Ishikawa (cell line): ENCODE measurements around the gene PTPN7.

Experiments
- CEBPB ChIP-seq: IDR thresholded peaks from 2 replicates; pipeline ENCODE4 v1.6.1; 2012
- CREB1 ChIP-seq: IDR thresholded peaks from 2 replicates; pipeline ENCODE4 v1.6.1; 2012; ENCODE audit warnings: low read depth
- EGR1 ChIP-seq: IDR thresholded peaks from 2 replicates; pipeline ENCODE4 v1.6.1; 2012
- EP300 ChIP-seq: IDR thresholded peaks from 2 replicates; pipeline ENCODE4 v1.6.1; 2012; ENCODE audit warnings: borderline replicate concordance
- FOXM1 ChIP-seq: IDR thresholded peaks from 2 replicates; pipeline ENCODE4 v1.6.1; 2012; ENCODE audit warnings: low read depth, borderline replicate concordance
- MAX ChIP-seq: IDR thresholded peaks from 2 replicates; pipeline ENCODE4 v1.6.1; 2012
- NFIC ChIP-seq: IDR thresholded peaks from 2 replicates; pipeline ENCODE4 v1.6.1; 2012
- RAD21 ChIP-seq: IDR thresholded peaks from 2 replicates; pipeline ENCODE4 v1.6.1; 2012; ENCODE audit warnings: low read depth
- REST ChIP-seq: IDR thresholded peaks from 2 replicates; pipeline ENCODE4 v1.6.1; 2012; ENCODE audit warnings: low read depth, mild to moderate bottlenecking
- TAF1 ChIP-seq: IDR thresholded peaks from 2 replicates; pipeline ENCODE4 v1.6.1; 2012; ENCODE audit warnings: low read depth, mild to moderate bottlenecking
- TCF12 ChIP-seq: IDR thresholded peaks from 2 replicates; pipeline ENCODE4 v1.6.1; 2012; ENCODE audit warnings: low read depth
- TEAD4 ChIP-seq: IDR thresholded peaks from 2 replicates; pipeline ENCODE4 v1.6.1; 2012
- USF1 ChIP-seq: IDR thresholded peaks from 2 replicates; pipeline ENCODE4 v1.6.1; 2012
- YY1 ChIP-seq: IDR thresholded peaks from 2 replicates; pipeline ENCODE4 v1.6.1; 2012; ENCODE audit warnings: low read depth
- ZBTB7A ChIP-seq: IDR thresholded peaks from 2 replicates; pipeline ENCODE4 v1.6.1; 2012; ENCODE audit warnings: low read depth

The PTPN7 gene

GRCh38 chr1:202104073-202104472 is 56.3 kb downstream of the PTPN7 start:
- TF ChIP-seq RAD21 = no peak
- no peak for TF ChIP-seq ZBTB7A
- no peak for TF ChIP-seq CREB1
- TF ChIP-seq FOXM1 = no peak
- no peak for TF ChIP-seq TCF12
- no peak for TF ChIP-seq TAF1
- TF ChIP-seq EGR1 = no peak
- no peak for TF ChIP-seq USF1
- TF ChIP-seq REST = no peak
- no peak for TF ChIP-seq NFIC
- no peak for TF ChIP-seq CEBPB
- TF ChIP-seq YY1 = no peak
- TF ChIP-seq TEAD4 = no peak
- TF ChIP-seq EP300 = no peak

GRCh38 chr1:202101184-202101583 is 59.2 kb downstream of the PTPN7 start:
- TF ChIP-seq ZBTB7A (no peak), YY1 (no peak), RAD21 (peak; percentile 43), REST (no peak), TCF12 (0 out of 2 replicates have a peak, but pooled peaks have one; percentile 4), NFIC (peak; percentile 26; the same call in 1 of the 2 replicates), TAF1 (no peak), CREB1 (no peak), FOXM1 (no peak), TEAD4 (no peak), MAX (0 out of 2 replicates have a peak, but pooled peaks have one; percentile 17), CEBPB (no peak), USF1 (no peak), EP300 (no peak), EGR1 (no peak)
